Stimulated activated CD8-positive, alpha-beta memory T cell treated with anti-CD3 and anti-CD28 coated beads, Interleukin-15, amount 100 ng/mL, for 4 hours (primary cell): Measurements from ENCODE around the gene PML.
A peak's percentile ranks its signal among the peaks of the same experiment; 100 is the strongest.
"Not testable (repeated sequence)": the region's sequence is repeated elsewhere in the genome, so short reads cannot be mapped to it uniquely, and the experiment has no call there.

ENCODE experiments used
- DNase-seq, 2 donors: peaks; one replicate each; pipeline ENCODE4 v3.0.0-alpha.2; 2020; ENCODE audit warnings: low read depth in 2 of 2

PML gene

GRCh38 chr15:74056330-74056729 is 61.8 kb downstream of the PML start:
- DNase-seq: not testable (repeated sequence)

- DNase-seq: not testable (repeated sequence)
Measured at GRCh38 chr15:74059050-74059833, 64.7 kb downstream of the PML start.

GRCh38 chr15:74060251-74060650 is 65.7 kb downstream of the PML start:
- no peak for DNase-seq

- DNase-seq: no peak
Measured at GRCh38 chr15:74062236-74062635, 67.7 kb downstream of the PML start.

- no peak for DNase-seq
Measured at GRCh38 chr15:74062671-74063070, 68.2 kb downstream of the PML start.

GRCh38 chr15:74063425-74064146 is 69.1 kb downstream of the PML start:
- DNase-seq: not testable (repeated sequence)

GRCh38 chr15:74064183-74064582 is 69.7 kb downstream of the PML start:
- not testable (repeated sequence) for DNase-seq

- not testable (repeated sequence) for DNase-seq
Measured at GRCh38 chr15:74064822-74065221, 70.3 kb downstream of the PML start.

GRCh38 chr15:74065684-74066411 is 71.3 kb downstream of the PML start:
- peak; percentile 16 to 20 for DNase-seq

GRCh38 chr15:74071645-74072044 is 77.1 kb downstream of the PML start:
- not testable (repeated sequence) for DNase-seq

GRCh38 chr15:74072132-74072531 is 77.6 kb downstream of the PML start:
- DNase-seq: not testable (repeated sequence)

- not testable (repeated sequence) for DNase-seq
Measured at GRCh38 chr15:74072614-74073337, 78.3 kb downstream of the PML start.

GRCh38 chr15:74075781-74076180 is 81.3 kb downstream of the PML start:
- DNase-seq: not testable (repeated sequence)

GRCh38 chr15:74082450-74082849 is 87.9 kb downstream of the PML start, which contains the start of gene GOLGA6A:
Gene GOLGA6A (minus strand): TSS chr15:74082550. CDS start chr15:74082509, 41 bp downstream.
- DNase-seq: not testable (repeated sequence)

GRCh38 chr15:74094567-74094966 is 100.1 kb downstream of the PML start:
- DNase-seq: not testable (repeated sequence)

- not testable (repeated sequence) for DNase-seq
Measured at GRCh38 chr15:74095610-74096009, 101.1 kb downstream of the PML start.

GRCh38 chr15:74096753-74097474 is 102.4 kb downstream of the PML start:
- not testable (repeated sequence) for DNase-seq
